ENCODE measurements around the gene OR52E5.

Gene OR52E5

DNA sequence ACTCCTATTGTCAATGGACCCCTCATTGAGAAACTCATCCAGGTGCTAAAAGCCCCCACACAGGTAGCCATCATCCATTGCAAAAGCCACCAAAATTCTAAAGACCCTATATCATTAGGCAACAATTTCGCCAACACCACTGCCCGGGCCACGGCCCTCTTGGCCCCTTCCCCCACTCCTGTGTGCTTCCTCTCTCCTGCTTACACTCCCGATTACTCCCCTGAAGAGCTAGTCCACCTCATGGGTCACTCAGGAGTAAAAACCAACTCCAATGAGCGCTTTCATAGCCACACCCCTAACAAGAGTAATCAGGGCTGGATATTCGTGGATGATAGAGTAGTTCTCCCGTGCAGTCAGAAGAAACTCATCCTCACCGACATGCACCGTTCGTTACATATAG is 40.1 kb downstream of the OR52E5 start:
- no peak for DNase-seq (ENCODE audit: low read depth)

DNA sequence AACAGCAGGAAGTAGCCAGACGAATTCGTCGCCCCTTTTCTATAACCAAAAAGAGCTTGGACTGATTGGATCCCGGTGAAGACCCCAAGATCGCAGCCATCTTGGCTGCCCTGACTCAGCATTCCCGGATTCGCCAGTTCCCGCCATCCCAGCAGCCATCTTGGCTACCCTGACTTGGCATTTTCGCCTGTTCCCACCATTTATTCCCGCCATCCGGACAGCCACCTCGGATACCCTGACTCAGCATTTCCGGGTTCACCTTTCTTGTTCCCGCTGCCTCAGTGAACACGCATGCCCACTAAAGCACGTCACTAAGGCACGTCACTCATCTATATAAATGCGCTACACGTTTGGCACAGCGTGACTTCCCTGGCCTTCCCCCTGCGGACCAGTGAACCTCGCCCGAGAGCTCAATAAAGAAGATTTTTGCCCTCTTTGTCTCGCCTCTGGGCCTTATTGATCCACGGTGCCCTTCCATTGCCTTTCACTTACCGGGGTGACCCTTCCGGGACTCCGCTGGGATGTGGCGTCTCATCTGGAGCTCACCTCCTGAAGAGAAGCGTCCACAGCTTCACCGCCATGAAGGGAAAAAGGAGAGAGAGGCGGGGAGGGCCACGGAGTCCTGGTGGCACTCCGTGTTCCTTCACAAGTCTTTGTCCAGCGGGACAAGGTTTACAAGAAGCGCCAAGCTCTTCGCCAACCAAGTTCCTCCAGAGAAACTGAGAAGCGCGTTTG is 45.0 kb downstream of the OR52E5 start:
- DNase-seq (ENCODE audit: low read depth), result no peak

DNA sequence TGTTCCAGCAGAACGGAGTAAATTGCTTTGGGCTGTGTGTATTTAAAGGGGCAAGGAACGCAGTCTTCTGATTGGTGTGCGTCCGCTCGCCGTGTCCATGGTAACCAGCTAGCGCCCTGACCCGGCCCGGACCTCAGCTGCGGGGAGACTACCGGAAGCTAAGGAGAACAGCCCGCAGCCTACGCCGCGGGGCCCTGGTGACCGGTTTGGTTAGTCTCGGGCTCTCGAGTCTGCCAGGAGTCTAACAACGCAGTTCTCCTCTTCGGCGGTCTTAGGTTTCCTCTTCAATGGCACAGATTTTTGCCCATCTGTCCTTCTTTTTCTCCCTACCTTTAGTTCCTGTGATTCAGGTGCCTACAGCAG is 45.6 kb downstream of the OR52E5 start:
- no peak for DNase-seq (ENCODE audit: low read depth)

DNA sequence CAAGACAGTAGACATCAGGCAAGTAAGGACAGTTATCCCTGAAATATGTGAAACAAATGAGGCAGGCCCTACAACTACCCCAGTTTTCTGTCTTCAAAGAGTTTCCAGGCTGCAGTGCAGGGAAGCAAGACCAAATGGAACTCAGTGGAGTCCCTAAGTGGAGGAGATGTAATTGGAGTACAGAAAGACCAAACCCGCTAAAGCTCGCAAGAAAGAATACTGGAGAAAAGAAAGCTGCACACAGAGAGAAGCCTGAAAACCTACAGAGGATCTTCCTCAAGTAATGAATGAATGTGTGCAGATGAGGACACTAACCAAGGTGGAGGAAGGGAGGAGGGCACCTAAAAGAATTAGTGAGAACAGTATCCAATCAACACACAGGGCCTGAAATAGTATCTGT is 47.7 kb downstream of the OR52E5 start:
- no peak for DNase-seq (ENCODE audit: low read depth)

DNA sequence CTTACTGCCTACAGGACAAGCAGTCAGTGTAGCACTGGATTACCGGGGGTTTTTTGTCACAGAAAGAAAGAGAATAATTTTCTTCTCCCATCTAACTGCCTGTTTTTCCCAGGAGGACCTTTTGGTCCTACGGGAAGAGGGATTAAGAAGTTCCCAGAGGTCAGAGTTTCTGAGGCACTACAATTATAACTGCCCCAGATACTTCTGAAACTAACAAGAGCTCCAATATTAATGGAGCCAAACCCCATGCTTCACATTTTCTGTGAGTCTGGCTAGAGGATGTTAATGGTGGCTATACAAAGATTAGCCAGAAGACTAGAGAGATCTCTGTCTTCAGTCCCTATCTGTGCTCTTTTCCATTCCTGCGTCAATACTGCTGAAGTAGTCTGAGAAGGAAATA is 48.9 kb downstream of the OR52E5 start, which contains the start of gene OR56A3:
Gene OR56A3 (plus strand): TSS at position 301 of the 400 bp plus-strand sequence. CDS start 5,096 bp downstream, outside the sequence.
- no peak for DNase-seq (ENCODE audit: low read depth)
